GM18951 (cell line): Measurements from ENCODE around the gene CENPT.

Experiments
- POLR2A ChIP-seq: IDR thresholded peaks from 4 replicates; pipeline ENCODE4 v1.6.1; 2011; ENCODE audit warnings: mild to moderate bottlenecking; ENCODE audit not compliant: insufficient read length, insufficient read depth; ENCODE audit errors: extremely low read depth
- in situ Hi-C: fragments of 300-500 bp; cut with MboI; formaldehyde crosslinking; loops from one replicate; pipeline ENCODE4 v1.12.0; 2022; ENCODE audit warnings: low sequenced_read_pairs, mixed read lengths, inconsistent platforms; ENCODE audit not compliant: unreplicated experiment

The CENPT gene

GRCh38 chr16:67847064-67847861 is at the start of gene CENPT:
TSS of gene CENPT (minus strand) at chr16:67847693. CDS start at chr16:67833859, 13,834 bp downstream.
- TF ChIP-seq POLR2A: no peak
- in situ Hi-C loops: no loop called here

GRCh38 chr16:67897231-67897630 is 49.7 kb upstream of the CENPT start:
- TF ChIP-seq POLR2A: no peak

GRCh38 chr16:67893743-67894399 is 46.4 kb upstream of the CENPT start:
- TF ChIP-seq POLR2A: no peak
- in situ Hi-C loops: no loop called here

More at GRCh38 chr16:67897231-67897630, 49.7 kb upstream of the CENPT start:
- in situ Hi-C loops: no loop called here

- TF ChIP-seq POLR2A: peak; percentile 86
- in situ Hi-C loops: no loop called here
These were observed 45.6 kb upstream of the CENPT start, which contains the start of gene PSKH1 for GRCh38 chr16:67892899-67893742. TSS of gene PSKH1 (plus strand) at chr16:67893254. CDS start at chr16:67908750, 15,496 bp downstream.

- in situ Hi-C loops: no loop called here
- TF ChIP-seq POLR2A: no peak
These were observed 44.9 kb upstream of the CENPT start for GRCh38 chr16:67892375-67892774.

- in situ Hi-C loops: no loop called here
- TF ChIP-seq POLR2A: no peak
These were observed 40.8 kb upstream of the CENPT start for GRCh38 chr16:67888331-67888730.

GRCh38 chr16:67886387-67886786 is 38.9 kb upstream of the CENPT start:
- in situ Hi-C loops: no loop called here

GRCh38 chr16:67885976-67886375 is 38.5 kb upstream of the CENPT start:
- no peak for TF ChIP-seq POLR2A
- in situ Hi-C loops: no loop called here

More at GRCh38 chr16:67886387-67886786, 38.9 kb upstream of the CENPT start:
- no peak for TF ChIP-seq POLR2A

- no peak for TF ChIP-seq POLR2A
- in situ Hi-C loops: no loop called here
These were observed 38.1 kb upstream of the CENPT start for GRCh38 chr16:67885545-67885944.

GRCh38 chr16:67884684-67885083 is 37.2 kb upstream of the CENPT start, which contains the start of gene NRN1L:
TSS of gene NRN1L (plus strand) at chr16:67884885. CDS start at chr16:67884904, 19 bp downstream.
- in situ Hi-C loops: no loop called here
- no peak for TF ChIP-seq POLR2A

- in situ Hi-C loops: no loop called here
These were observed 36.4 kb upstream of the CENPT start for GRCh38 chr16:67883872-67884261.

GRCh38 chr16:67883146-67883871 is 35.8 kb upstream of the CENPT start:
- no peak for TF ChIP-seq POLR2A
- in situ Hi-C loops: no loop called here

More at GRCh38 chr16:67883872-67884261, 36.4 kb upstream of the CENPT start:
- no peak for TF ChIP-seq POLR2A
